Activated CD4-positive, alpha-beta T cell treated with anti-CD3 and anti-CD28 coated beads, Interleukin-2, amount 50 U/mL, for 1 hour (primary cell): Measurements from ENCODE around the gene MRPL50.
"Not testable (repeated sequence)": the region's sequence is repeated elsewhere in the genome, so short reads cannot be mapped to it uniquely, and the experiment has no call there.

ENCODE experiments used
- DNase-seq: peaks from one replicate; pipeline ENCODE4 v3.0.0-alpha.2; 2020

MRPL50 gene

DNA sequence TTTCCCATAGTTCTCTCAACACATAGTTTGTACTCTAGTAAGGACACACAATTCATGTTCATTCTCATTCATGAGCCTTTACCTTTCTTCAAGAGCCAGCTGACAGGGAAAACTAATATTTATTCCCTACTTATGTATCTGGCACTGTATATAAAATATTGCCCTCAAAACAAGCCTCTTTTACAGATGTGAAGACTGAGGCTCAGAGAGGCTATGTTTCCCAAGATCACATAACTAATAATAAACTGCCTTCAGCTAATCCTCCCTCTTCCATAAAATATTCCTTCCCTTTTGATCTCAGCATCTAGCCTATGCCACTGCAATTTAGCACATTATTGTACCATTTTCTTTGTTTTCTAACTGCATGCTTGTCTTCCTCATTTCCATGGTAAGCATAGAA lies 19.0 kb upstream of the MRPL50 start:
- DNase-seq, result no peak

DNA sequence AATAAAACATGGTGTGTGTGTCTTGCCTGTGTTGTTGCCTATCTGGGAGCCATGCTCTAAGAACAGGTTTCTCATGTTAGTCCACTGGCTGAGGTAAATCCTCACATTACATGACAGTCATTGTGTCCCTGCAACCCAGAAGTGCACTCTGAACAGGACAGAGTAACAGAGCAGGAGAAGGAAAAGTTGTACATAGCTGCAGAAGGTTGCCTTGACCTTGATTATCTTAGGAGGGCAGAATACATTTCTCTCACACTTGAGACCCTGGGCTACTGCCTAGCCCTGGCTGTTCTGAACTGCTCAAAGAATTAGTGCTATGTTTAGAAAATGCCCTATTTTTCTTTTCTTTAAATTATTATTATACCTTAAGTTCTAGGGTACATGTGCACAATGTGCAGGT lies 17.2 kb upstream of the MRPL50 start:
- DNase-seq, result no peak

DNA sequence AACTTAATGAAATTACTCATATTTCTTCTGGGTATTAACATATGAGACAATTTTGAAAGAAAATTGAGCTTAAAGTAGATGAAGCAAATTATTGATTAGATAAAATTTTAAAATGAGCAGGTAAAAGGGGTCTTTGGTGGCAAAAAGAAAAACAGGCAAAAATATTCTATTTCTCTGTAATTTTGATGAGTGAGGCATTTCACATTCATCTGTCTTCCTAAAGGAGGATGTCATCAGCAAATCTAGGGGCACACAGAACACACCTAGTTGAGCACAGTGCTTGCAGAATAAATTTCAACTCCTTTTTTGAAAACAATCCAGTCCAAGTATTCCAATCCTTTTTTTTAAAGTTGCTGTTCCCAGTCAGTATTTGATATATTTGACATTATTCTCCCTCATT lies 16.4 kb upstream of the MRPL50 start:
- DNase-seq, result no peak

DNA sequence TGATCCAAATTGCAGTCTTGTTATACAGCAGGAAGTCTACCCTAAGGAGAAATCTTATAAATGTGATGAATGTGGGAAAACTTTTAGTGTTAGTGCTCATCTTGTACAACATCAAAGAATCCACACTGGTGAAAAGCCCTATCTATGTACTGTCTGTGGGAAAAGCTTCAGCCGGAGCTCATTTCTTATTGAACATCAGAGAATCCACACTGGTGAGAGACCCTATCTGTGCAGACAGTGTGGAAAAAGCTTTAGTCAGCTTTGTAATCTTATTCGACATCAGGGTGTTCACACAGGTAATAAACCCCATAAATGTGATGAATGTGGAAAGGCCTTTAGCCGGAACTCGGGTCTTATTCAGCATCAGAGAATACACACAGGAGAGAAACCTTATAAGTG lies 10.7 kb upstream of the MRPL50 start:
- DNase-seq, result no peak

DNA sequence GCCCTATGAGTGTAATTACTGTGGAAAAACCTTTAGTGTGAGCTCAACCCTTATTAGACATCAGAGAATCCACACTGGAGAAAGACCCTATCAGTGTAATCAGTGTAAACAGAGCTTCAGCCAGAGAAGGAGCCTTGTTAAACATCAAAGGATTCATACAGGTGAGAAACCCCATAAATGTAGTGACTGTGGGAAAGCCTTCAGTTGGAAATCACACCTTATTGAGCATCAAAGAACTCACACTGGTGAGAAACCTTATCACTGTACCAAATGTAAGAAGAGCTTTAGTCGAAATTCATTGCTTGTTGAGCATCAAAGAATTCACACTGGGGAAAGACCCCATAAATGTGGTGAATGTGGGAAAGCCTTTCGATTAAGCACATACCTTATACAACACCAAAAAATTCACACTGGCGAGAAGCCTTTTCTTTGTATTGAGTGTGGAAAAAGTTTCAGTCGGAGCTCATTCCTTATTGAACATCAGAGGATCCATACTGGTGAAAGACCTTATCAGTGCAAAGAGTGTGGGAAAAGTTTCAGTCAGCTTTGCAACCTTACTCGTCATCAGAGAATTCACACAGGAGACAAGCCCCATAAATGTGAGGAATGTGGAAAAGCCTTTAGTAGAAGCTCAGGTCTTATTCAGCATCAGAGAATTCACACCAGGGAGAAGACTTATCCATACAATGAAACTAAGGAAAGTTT lies 10.1 kb upstream of the MRPL50 start:
- DNase-seq, result no peak

DNA sequence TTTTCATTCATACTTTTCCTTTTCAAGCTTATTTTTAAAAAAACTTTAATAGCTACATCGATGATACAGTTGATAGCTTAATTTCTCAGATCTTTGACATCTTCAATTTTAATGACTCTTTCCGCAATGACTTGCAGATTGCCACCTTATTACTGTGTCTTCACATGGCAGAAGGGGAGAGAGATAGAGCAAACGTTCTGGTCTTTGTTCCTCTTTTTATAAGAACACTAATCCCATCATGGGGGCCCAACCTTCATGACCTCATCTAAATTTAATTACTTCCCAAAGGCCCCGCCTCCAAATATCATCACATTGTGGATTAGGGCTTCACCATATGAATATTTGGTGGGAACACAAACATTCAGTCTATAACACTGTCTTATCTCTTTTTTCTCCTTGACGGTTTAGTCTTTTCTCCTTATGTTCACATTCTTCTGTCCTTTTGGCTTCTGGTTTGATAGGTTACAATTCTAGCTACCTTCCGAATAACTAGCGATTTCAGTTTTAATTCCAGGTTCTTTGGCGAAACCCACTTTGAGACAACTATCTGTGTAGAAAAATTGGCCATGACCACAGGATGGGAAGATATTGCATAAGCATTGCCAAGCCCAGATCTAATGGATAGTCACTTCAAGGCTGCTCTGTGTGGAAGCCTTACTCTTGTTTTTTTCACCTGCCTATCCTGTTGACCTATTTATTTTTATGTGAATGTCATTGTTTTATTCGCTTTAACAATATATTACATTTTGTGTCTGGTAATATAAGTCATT lies 5.3 kb upstream of the MRPL50 start:
- no peak for DNase-seq

DNA sequence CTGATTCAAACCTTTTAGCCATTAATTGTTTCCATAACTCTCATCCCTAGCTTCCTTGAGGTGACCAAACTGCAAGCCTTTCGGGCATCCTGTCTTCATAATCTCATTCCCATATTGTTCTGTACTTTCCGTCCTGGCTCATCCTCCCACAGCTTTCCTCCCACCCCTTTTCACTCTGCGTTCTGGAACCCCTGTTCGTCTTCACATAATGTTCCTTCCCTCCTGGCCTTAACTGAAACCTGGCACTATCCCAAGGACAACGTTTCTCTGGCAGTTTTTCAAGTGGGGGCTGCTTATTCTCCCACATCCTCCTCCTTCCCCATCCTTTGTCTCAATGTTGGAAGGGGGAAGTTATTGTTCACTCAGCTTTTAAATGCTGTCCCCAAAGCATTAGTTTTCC lies 1.7 kb upstream of the MRPL50 start:
- no peak for DNase-seq

DNA sequence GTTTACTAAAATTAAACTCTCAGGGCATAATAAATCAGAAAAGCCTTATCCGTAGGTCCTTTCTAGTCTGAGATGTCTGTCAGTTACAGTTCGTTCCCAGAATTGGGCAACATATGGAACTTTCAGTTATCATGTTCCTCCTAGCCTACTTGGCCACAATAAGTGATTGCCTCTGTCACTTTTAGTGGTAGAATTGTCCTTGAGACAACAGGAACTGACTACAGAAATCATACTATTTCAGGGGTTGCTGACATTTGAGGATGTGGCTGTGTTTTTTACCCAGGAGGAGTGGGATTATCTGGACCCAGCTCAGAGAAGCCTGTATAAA lies 1.2 kb upstream of the MRPL50 start:
- DNase-seq, result no peak

DNA sequence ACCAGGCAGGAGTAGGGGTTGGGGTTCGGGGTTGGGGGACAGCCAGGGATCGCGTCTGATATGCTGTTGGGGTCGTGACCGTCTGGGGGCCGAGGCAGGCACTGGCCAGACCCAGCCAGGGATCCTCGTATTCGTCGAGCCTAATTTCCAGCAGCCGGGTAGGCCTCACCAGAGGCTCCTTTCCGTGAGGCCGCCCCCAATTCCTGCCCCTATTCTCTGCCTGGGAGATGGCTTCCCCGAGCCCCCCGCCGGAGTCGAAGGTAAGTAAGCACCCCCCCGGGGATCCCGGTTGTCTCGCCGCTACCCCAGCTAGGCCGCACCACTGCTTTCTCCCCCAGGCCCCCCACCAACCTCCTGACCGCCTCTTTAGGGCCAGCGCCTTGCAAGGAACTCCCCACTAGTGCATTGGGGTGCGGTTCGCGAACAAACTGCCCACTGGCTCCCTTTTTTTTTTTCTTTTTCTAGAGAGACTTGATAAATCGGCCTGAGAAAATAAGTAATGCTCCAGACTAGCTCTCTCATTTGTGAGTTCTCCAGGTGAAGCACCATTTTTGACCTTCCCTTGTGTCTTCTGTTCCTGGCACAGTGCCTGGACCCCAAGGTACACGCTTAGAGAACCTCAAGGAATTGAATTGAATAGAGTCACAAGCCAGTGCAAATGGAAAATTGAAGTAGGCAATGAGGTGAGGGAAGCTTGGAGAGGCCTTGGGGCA lies 668 bp upstream of the MRPL50 start:
- DNase-seq, result no peak

DNA sequence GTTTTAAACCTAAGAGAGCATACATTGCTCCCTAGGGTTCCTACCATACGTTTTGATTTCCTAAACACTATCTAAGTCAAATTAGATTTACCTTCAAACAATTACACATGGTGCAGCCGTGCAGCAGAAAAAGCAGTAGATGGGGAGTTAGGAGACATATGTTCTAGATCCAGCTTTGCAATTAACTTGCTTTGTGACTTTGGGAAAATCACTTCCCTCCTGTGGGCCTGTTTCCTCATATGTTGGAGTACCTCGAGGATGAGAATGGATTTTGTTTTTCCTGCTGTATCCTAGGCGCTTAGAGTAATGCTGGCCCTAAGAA lies 711 bp downstream of the MRPL50 start:
- no peak for DNase-seq

DNA sequence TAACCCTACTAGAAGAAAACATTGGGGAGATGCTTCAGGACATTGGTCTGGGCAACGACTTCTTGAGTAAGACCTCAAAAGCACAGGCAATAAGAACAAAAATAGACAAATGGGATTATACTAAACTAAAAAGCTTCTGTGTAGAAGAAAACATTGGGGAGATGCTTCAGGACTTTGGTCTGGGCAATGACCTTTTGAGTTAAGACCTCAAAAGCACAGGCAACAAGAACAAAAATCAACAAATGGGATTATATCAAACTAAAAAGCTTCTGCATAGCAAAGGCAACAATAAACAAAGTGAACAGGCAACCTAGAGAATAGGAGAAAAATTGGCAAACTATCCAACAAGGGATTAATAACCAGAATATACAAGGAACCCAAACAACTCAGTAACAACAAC lies 3.7 kb downstream of the MRPL50 start:
- DNase-seq, result no peak

DNA sequence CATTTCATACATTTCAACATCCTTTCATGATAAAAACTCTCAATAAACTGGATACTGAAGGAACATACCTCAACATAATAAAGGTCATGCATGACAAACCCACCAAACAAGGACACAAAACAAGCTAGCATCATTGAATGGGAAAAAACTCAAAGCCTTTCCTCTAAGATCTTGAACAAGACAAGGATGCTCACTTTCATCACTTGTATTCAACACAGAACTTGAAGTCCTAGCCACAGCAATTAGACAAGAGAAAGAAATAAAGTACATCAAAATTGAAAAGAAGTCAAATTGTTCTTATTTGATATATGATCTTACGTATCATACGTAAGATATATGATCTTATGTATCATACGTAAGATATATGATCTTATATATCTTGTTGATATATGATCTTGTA lies 5.3 kb downstream of the MRPL50 start:
- DNase-seq, result no peak

DNA sequence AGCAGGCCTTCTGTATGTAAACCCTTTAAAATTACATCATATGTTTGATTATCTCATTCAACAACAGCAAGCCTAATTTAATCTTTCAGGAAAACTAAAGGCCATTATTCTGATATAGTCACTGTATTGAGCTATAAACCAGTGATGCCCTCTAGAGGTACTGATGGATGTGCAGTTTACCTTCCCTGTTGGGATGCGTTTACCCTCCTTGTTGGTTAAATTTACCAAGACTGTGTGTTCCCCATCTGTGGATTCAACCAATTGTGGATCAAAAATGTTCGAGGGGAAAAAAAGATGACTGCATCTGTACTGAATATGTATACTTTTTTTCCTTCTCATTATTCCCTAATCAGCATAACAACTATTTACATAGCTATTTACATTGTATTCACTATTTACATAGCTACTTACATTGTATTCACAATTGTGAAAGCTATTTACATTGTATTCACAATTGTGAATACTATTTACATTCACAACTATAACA lies 9.9 kb downstream of the MRPL50 start:
- no peak for DNase-seq

DNA sequence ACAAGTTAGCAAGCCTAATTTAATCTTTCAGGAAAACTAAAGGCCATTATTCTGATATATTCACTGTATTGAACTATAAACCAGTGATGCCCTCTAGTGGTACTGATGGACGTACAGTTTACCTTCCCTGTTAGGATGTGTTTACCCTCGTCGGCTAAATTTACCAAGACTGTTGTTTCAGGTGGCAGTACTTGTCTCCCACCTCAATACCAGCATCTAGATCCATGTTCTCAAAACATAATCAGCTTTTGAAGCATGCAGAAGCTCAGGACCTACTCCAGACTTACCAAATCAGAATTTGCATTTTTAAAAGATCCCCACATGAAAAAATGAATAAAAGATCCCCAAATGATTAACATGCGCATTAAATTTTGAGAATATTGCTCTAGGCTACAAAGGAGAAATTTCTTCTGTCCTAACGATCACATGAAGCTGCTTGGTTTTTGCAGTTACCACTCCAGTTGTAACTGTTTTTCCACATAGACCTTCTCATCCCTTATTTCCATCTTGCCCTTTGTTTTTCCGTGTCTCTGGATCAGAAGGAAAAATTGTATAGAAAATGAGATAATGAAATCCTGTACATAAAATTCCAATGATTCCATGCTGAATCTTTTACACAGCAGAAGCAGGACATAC lies 10.4 kb downstream of the MRPL50 start:
- DNase-seq, result no peak

DNA sequence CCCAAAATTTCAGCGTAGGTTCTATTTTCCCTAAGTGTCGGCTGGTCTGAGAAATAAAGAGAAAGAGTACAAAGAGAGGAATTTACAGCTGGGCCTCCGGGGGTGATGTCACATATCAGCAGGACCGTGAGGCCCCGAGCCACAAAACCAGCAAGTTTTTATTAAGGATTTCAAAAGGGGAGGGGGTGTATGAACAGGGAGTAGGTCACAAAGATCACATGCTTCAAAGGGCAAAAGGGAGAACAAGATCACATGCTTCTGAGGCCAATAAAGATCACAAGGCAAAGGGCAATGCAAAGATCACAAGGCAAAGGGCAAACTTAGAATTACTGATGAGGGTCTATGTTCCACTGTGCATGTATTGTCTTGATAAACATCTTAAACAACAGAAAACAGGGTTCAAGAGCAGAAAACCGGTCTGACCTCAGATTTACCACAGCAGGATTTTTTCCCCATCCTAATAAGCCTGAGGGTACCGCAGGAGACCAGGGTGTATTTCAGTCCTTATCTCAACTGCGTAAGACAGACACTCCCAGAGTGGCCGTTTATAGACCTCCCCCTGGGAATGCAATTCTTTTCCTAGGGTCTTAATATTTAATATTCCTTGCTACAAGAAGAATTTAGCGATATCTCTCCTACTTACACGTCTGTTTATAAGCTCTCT lies 13.4 kb downstream of the MRPL50 start, which contains the start of gene BAAT:
Gene BAAT (minus strand): TSS at position 134 of the 664 bp plus-strand sequence. CDS start 13,602 bp downstream, outside the sequence.
- not testable (repeated sequence) for DNase-seq

DNA sequence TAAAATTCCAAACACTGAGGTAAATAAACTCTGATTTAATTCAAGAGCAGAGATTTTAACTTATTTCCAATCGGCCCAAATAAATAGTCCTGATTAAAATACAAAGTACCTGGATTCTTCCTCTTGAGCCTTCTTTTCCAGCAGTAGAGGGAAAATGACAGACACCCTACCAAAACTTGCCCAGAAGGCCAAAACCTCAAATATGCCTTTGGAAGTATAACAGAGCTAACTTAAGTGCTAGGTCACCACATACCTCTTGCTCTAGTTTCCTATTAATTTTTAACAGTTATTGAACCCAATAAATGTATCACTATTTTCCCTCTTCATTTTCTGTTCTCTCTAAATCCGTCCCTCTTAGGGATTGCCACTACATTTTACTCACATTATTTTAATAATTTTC lies 15.1 kb downstream of the MRPL50 start:
- DNase-seq, result no peak

DNA sequence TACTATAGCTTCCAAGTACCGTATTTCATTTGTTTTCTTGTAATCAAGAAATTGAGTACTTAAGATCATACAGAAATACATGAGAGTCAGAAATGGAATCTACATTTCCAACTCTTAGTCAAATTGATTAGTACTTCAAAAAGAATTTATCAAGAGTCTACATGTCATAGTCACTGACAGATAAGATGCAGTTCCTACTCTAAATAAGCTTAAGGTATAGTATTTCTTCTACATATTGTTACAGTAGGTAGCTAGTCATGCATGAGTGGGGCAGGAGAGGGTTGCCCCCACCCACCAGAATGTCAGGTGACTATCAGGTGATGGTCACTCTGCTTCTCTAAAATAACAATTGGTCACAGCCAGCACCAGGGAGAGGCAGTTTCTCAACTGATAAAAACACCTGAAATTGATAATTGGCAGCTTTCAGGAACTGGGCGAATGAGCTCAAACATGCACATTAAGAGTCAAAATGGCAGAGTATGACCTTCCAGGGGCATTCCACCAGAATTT lies 16.5 kb downstream of the MRPL50 start:
- no peak for DNase-seq

DNA sequence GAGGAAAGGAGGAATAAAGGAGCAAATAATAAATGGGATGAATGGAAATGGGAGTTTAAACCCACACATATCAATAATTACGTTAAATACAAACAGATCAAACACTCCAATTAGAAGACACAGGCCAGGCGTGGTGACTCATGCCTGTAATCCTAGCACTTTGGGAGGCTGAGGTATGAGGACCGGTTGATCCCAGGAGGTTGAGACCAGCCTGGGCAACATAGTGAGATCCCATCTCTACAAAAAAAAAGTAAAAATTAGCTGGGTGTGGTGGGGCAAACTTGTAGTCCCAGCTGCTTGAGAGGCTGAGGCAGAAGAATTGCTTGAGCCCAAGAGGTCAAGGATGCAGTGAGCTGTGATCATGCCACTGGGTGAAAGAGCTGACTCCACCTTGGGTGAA lies 17.3 kb downstream of the MRPL50 start:
- DNase-seq, result no peak

DNA sequence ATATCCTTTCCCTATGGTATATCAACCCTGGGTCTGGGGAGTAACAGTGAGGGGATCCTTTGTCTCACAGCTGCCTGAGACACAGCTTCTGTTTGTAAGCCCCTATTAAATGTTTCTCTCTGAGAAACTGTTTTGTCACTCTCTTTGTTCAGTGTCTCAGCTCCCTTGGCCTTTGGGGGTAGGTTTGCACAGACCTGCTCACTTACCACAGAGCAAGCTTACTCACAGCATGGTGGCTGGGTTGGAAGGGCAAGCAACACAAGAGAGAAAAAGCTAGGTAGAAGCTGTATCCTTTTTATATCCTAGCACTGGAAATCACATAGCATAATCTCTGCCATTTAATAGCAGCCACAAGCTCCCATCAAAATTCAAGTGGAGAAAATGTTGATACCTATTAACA lies 18.1 kb downstream of the MRPL50 start:
- DNase-seq, result no peak

DNA sequence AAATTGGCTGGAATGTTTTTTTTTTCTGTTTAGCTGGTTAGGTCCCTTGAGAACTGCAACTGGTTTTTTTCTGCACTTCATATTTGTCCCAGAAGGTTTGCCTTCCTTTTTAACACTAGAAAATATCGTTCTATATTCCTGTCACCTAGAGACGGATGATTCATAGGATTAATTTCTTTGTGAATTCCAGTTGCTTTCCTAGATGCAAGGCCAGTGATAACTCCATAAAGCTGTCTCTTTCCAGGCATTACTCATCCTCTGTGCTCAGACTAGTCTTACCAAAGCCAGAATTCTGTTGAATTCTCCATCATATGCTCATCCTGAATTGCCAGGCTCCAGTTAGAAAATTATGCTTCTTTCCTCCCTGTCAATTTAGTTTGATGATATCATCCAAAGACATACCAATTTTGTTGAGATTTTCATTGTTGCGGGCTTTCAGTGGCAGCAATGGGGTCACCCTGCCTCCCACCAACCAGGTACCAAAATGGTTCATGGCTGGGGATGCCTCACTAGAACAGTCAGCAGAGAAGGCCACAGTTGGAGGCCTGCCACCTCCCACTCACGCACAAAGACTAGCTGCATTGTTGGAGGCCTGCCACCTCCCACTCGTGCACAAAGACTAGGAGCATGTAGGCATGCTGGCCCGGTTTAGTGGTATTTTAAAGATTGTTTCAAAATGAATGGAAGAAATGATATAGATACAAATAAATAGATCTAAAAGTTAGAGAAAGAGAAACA lies 22.1 kb downstream of the MRPL50 start:
- no peak for DNase-seq

DNA sequence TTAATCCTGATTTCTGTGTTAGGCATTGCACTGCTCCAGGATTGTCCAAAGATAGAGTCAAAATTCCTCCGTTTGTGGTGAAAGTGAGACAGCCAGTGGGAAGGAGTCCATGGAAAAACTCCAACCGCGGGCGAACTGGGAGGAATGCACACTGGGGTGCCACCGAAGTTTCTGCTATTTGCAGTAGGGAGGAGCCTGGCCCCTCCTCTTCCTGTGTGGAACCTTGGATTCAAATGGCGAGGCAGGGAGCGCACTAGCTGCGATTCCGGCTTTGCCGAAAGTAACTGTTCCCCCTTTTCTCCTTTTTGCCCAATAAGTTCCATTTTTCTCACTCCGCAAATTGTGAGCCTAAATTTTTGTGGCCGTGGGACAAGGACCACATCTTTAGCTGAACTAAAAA lies 22.9 kb downstream of the MRPL50 start:
- DNase-seq, result no peak
